ENCODE data around the gene MPV17L2. TPM values are rescaled to one million over a fixed set of nuclear protein-coding genes. Genes with fewer than 3 reads are reported as not detected.

The MPV17L2 gene
- polyA plus RNA-seq (ENCODE audit: insufficient read length in 3 of 3) = 10 to 100 TPM in 1 of 3 donors, 1 to 10 TPM in 2; 7.9 to 10.3 (median 8.2) TPM
- long read RNA-seq, donor 1, partial matches to known transcripts = 0 of 1 reads
- long read RNA-seq, donor 1, other reads (novel, unspliced or antisense) = 0 of 1 reads
- long read RNA-seq, donor 2, partial matches to known transcripts = 0 of 2 reads
- long read RNA-seq, donor 2, other reads (novel, unspliced or antisense) = 0 of 2 reads
- long read RNA-seq, donor 3, transcript MPV17L2-204 (5 exons, 1,408 nt) = major isoform, 5 of 10 reads
- long read RNA-seq, donor 3, transcript MPV17L2-202 (4 exons, 1,941 nt) = major isoform, 5 of 10 reads
- long read RNA-seq, donor 3, partial matches to known transcripts = 0 of 10 reads
- long read RNA-seq, donor 3, other reads (novel, unspliced or antisense) = 0 of 10 reads
- long read RNA-seq, donor 4, transcript MPV17L2-204 (5 exons, 1,408 nt) = major isoform, 5 of 8 reads
- long read RNA-seq, donor 4, partial matches to known transcripts = 0 of 8 reads
- long read RNA-seq, donor 4, other reads (novel, unspliced or antisense) = 0 of 8 reads
- long read RNA-seq, donor 5, transcript MPV17L2-202 (4 exons, 1,941 nt) = minor isoform, 7 of 31 reads
- long read RNA-seq, donor 5, transcript MPV17L2-204 (5 exons, 1,408 nt) = major isoform, 11 of 31 reads
- long read RNA-seq, donor 5, partial matches to known transcripts = 0 of 31 reads
- long read RNA-seq, donor 5, other reads (novel, unspliced or antisense) = 13 of 31 reads
- long read RNA-seq, donor 6, partial matches to known transcripts = 5 of 8 reads
- long read RNA-seq, donor 6, other reads (novel, unspliced or antisense) = 0 of 8 reads
- long read RNA-seq, donor 7, partial matches to known transcripts = 0 of 4 reads
- long read RNA-seq, donor 7, other reads (novel, unspliced or antisense) = 0 of 4 reads
- long read RNA-seq, donor 8 = 0 reads
- long read RNA-seq, donor 9, transcript MPV17L2-204 (5 exons, 1,408 nt) = major isoform, 5 of 7 reads
- long read RNA-seq, donor 9, partial matches to known transcripts = 0 of 7 reads
- long read RNA-seq, donor 9, other reads (novel, unspliced or antisense) = 0 of 7 reads
- long read RNA-seq, donor 10, transcript MPV17L2-204 (5 exons, 1,408 nt) = major isoform, 5 of 8 reads
- long read RNA-seq, donor 10, partial matches to known transcripts = 0 of 8 reads
- long read RNA-seq, donor 10, other reads (novel, unspliced or antisense) = 0 of 8 reads
- long read RNA-seq, donor 11, partial matches to known transcripts = 0 of 5 reads
- long read RNA-seq, donor 11, other reads (novel, unspliced or antisense) = 0 of 5 reads
- long read RNA-seq, donor 12, transcript MPV17L2-204 (5 exons, 1,408 nt) = major isoform, 7 of 7 reads
- long read RNA-seq, donor 12, partial matches to known transcripts = 0 of 7 reads
- long read RNA-seq, donor 12, other reads (novel, unspliced or antisense) = 0 of 7 reads
- long read RNA-seq, donor 13, transcript MPV17L2-204 (5 exons, 1,408 nt) = major isoform, 9 of 19 reads
- long read RNA-seq, donor 13, partial matches to known transcripts = 5 of 19 reads
- long read RNA-seq, donor 13, other reads (novel, unspliced or antisense) = 0 of 19 reads
- long read RNA-seq, donor 14, partial matches to known transcripts = 0 of 3 reads
- long read RNA-seq, donor 14, other reads (novel, unspliced or antisense) = 0 of 3 reads
- long read RNA-seq, donor 15, partial matches to known transcripts = 0 of 1 reads
- long read RNA-seq, donor 15, other reads (novel, unspliced or antisense) = 0 of 1 reads
- long read RNA-seq, donor 16, transcript MPV17L2-202 (4 exons, 1,941 nt) = minor isoform, 5 of 37 reads
- long read RNA-seq, donor 16, transcript MPV17L2-204 (5 exons, 1,408 nt) = major isoform, 21 of 37 reads
- long read RNA-seq, donor 16, partial matches to known transcripts = 0 of 37 reads
- long read RNA-seq, donor 16, other reads (novel, unspliced or antisense) = 10 of 37 reads

DNA sequence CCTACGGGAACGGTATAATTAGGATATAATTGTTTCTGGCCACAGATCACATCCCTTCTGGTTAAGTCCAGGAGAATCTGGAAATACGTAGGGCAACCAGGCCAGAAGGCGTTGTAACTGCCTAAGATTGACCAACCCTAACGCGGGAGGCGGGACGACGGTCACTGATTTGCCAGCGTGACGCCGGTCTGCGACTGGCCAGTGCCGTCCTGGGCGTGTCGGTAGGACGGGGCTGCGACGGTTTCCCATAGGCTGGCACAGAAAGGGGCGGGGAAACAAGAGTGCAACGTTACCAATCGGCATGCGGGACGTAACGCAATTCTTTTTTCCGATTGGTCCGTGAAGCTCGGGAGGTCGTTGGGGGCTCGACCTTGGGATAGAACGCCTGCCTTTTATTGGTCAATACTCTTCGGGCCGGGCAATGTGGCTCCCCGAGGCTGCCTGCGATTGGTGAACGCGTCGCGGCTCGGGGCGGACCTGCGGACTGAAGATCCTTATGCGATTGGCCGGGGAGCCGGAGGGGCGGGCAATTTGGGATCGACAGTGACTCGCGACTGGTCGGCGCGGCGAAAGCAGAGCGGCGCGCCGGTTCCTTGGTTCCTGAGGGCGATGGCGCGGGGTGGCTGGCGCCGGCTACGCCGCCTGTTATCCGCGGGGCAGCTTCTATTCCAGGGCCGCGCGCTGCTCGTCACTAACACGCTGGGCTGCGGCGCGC lies at the start of gene MPV17L2:
Gene MPV17L2 (plus strand): TSS at position 546 of the 715 bp plus-strand sequence. CDS start 64 bp downstream, at position 610.
- peak; percentile 98 to 100 (median 100) for DNase-seq (ENCODE audit: extremely low read depth in 1 of 11, low read depth in 9 of 11, low spot score in 4 of 11)

DNA sequence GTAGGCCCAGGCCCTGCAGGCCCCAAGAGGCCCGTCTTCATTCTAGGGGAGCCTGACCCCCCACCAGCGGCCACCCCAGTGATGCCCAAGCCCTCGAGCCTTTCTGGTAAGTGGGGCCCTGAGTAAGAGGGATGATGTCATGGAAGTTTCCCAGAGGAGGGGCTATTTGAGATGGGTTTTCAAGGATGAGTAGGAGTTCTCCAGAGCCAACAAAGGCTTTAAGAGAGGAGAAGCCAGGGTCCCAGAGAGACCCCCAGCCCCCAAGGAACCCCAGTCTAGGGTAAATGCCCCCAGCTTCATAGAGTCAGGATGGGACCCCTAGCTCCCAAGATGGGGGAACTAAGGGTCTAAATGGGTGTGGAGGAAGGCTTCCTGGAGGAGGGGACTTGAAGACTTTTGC lies 49.1 kb upstream of the MPV17L2 start:
- DNase-seq (ENCODE audit: extremely low read depth in 1 of 11, low read depth in 9 of 11, low spot score in 4 of 11) = no peak

- DNase-seq (ENCODE audit: extremely low read depth in 1 of 11, low read depth in 9 of 11, low spot score in 4 of 11) = no peak
These were observed 48.7 kb upstream of the MPV17L2 start for GRCh38 chr19:18144361-18144760.

DNA sequence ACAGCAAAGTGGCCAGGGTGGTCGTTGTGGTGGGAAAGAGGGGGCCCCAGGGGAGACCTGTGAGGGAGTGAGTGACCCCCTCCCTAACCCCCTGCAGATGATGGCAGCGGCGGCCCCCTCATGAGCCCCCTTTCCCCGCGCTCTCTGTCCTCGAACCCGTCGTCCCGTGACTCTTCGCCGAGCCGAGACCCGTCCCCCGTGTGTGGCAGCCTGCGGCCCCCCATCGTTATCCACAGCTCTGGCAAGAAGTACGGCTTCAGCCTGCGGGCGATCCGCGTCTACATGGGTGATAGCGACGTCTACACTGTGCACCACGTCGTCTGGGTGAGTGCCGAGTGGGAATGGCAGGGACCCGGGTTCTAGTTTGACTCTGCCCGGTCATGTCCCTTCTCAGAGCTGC lies 48.1 kb upstream of the MPV17L2 start:
- no peak for DNase-seq (ENCODE audit: extremely low read depth in 1 of 11, low read depth in 9 of 11, low spot score in 4 of 11)

- DNase-seq (ENCODE audit: extremely low read depth in 1 of 11, low read depth in 9 of 11, low spot score in 4 of 11) = no peak
These were observed 47.5 kb upstream of the MPV17L2 start for GRCh38 chr19:18145391-18145999.

DNA sequence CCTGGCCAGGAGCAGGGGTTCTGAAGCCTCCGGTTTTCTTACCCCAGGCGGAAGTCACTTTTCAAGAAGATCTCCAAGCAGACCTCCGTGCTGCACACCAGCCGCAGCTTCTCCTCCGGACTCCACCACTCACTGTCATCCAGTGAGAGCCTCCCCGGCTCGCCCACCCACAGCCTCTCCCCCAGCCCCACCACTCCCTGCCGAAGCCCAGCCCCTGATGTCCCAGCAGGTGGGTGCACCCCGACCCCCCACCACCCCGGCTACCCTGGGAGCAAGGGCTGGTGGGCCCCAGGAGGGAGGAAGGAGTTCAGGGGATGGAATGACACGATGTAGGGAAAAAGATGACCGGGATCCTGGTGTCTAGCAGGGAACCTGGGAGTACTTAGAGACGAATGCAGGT lies 45.6 kb upstream of the MPV17L2 start:
- no peak for DNase-seq (ENCODE audit: extremely low read depth in 1 of 11, low read depth in 9 of 11, low spot score in 4 of 11)

DNA sequence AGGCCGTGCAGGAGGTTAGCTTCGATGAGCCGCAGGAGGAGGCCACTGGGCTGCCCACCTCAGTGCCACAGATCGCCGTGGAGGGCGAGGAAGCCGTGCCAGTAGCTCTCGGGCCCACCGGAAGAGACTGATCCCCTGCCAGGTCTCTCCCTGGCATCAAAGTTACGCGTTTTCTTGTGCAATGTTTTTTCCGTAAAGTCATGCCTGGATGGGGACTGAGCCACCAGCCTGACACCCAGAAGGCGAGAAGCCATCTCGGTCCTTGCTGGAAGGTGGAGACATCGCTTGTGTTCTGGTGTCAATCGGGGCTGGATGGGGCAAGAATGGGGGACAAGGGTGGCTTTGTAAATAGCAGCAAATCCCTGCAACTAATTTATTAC lies 43.4 kb upstream of the MPV17L2 start:
- DNase-seq (ENCODE audit: extremely low read depth in 1 of 11, low read depth in 9 of 11, low spot score in 4 of 11) = no peak

DNA sequence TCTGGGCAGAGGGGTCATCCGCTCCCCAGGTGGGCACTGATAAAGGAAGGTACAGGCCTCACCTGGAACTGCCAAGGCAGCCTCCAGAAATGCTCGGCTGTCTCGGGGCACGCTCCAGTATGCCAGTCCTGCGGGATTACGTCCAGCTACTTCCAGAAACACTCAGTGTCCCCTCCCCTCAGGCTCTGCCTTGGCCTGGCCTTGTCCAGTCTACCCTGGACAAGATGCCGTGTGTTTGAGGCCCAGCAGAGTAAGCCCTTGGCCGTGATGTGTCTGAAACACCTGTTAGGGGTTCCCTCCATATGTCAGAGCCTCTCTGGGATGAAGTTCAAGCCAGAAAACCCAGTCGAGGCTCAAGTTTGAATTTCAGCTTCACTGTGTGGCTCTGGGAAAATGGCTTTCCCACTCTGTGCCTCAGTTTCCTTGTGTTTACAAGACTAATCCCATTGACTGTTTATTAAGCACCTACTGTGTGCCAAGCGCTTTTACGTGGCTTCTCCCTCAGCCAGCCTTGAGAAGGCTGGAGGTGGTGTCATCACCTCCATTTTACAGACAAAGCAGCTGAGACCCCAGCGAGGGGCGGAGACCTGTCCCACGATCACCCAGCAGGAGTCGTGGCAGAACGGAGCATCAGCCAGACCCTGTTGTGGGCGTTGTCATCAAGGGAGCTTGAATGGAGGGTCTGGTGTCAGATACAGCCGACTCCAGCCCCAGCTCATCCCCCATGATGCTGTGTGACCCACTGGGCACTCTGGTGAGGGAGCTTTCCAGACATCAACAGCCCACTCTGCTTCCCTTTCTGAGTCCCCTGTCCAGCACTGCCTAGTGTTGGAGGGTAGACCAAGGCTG lies 42.0 kb upstream of the MPV17L2 start:
- no peak for DNase-seq (ENCODE audit: extremely low read depth in 1 of 11, low read depth in 9 of 11, low spot score in 4 of 11)

GRCh38 chr19:18152442-18152816 lies 40.6 kb upstream of the MPV17L2 start:
- peak; percentile 92 to 98 (median 97) for DNase-seq (ENCODE audit: extremely low read depth in 1 of 11, low read depth in 9 of 11, low spot score in 4 of 11)

GRCh38 chr19:18152817-18153555 lies 40.0 kb upstream of the MPV17L2 start, which contains the start of gene PIK3R2:
PIK3R2 (plus strand) TSS chr19:18153163; CDS start chr19:18155880, 2,717 bp downstream.
- DNase-seq (ENCODE audit: extremely low read depth in 1 of 11, low read depth in 9 of 11, low spot score in 4 of 11) = peak; percentile 98 to 100 (median 99)

DNA sequence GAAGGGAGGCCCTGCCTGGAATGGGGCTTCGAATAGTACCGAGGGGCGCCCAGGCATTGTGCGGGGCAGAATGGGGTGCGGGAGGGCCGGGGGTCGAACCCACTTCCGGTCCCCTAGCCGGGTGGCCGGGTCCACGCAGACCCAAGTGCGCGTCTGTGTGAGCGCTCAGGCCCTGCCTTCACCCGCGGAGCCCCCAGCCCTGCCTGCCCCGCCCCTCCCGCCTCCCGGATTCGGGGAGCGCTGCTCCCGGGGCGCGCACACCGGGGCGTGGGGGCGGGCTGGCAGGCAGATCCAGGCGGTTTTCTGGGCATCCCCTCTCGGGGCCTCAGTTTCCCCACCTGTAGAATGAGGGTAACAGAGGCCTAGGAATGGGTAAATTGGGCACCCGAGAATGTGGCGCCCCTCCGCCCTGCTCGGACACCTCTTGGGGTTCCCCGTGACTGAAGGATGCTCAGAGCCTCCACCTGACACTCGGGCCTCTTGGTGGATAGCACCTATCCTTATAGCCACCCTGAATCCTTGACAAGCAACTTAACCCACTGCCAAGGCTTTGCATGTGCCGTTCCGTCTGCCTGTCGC lies 39.4 kb upstream of the MPV17L2 start:
- DNase-seq (ENCODE audit: extremely low read depth in 1 of 11, low read depth in 9 of 11, low spot score in 4 of 11) = no peak

GRCh38 chr19:18155095-18156087 lies 37.6 kb upstream of the MPV17L2 start:
- DNase-seq (ENCODE audit: extremely low read depth in 1 of 11, low read depth in 9 of 11, low spot score in 4 of 11) = no peak

GRCh38 chr19:18156268-18156667 lies 36.8 kb upstream of the MPV17L2 start:
- DNase-seq (ENCODE audit: extremely low read depth in 1 of 11, low read depth in 9 of 11, low spot score in 4 of 11) = no peak
